Activated naive CD4-positive, alpha-beta T cell treated with anti-CD3 and anti-CD28 coated beads, Interleukin-2, amount 10 ng/mL, durations not matched to agents 7 days and 5 days (primary cell): Measurements from ENCODE around the gene SPTSSB.
A peak's percentile ranks its signal among the peaks of the same experiment; 100 is the strongest.

Experiments
- CTCF ChIA-PET: fragments of 350-600 bp; sonication (Branson Sonifier 250); formaldehyde crosslinking; loops from one replicate; lab custom pipeline; 2021; ENCODE audit warnings: antibody characterized with exemption; lab: Charles Lee
- DNase-seq: peaks from one replicate; pipeline ENCODE4 v3.0.0-alpha.2; 2020
- H3K27ac Mint-ChIP-seq: one replicate; pipeline ENCODE4 v1.8.0; 2021; ENCODE audit warnings: mild to moderate bottlenecking, moderate library complexity, mixed read lengths
- H3K27me3 Mint-ChIP-seq: one replicate; pipeline ENCODE4 v1.8.0; 2021; ENCODE audit warnings: mild to moderate bottlenecking, mixed read lengths
- H3K36me3 Mint-ChIP-seq: one replicate; pipeline ENCODE4 v1.8.0; 2021; ENCODE audit warnings: mixed read lengths
- H3K4me1 Mint-ChIP-seq: one replicate; pipeline ENCODE4 v1.8.0; 2021; ENCODE audit warnings: mixed read lengths
- H3K4me3 Mint-ChIP-seq: one replicate; pipeline ENCODE4 v1.8.0; 2021; ENCODE audit warnings: mild to moderate bottlenecking, moderate library complexity, mixed read lengths
- H3K9me3 Mint-ChIP-seq: one replicate; pipeline ENCODE4 v1.8.0; 2021; ENCODE audit warnings: mixed read lengths

The SPTSSB gene

DNA sequence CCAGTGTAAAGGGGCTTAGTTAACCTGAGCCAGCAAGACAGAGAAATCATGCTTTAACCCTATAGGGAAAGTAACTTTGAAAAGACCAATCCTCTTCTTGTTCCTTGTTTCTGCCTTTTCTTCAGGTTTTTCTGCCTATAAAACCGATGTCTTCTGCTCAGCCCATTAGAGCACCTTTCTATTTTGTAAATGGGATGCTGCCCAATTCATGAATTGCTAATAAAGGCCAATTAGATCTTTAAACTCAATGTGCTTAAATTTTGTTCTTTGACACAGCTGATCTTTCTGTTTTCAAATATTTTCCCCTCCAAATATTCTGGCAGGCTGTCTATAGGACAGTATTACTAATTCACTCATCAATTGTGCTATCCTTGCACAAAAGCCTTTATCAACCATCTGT, 33.8 kb upstream of the SPTSSB start:
- no peak for DNase-seq
- H3K27ac Mint-ChIP-seq, result no peak overlapping the region
- peaks cover 25% of the 10 kb centered on the region for H3K4me1 Mint-ChIP-seq
- CTCF ChIA-PET, result interaction anchor here (0.7 kb wide), 1 partner anchor 130 kb away, joined by 3 read pairs; no protein-coding TSS in a partner anchor
- H3K36me3 Mint-ChIP-seq, result no peaks in the 10 kb centered on the region
- peaks cover 53% of the 10 kb centered on the region for H3K27me3 Mint-ChIP-seq
- H3K9me3 Mint-ChIP-seq, result peaks cover 4% of the 10 kb centered on the region
- H3K4me3 Mint-ChIP-seq, result no peak overlapping the region

GRCh38 chr3:161403251-161403650, 31.9 kb upstream of the SPTSSB start:
- peaks cover 5% of the 10 kb centered on the region for H3K36me3 Mint-ChIP-seq
- CTCF ChIA-PET, result no interaction called here
- no peak for DNase-seq

DNA sequence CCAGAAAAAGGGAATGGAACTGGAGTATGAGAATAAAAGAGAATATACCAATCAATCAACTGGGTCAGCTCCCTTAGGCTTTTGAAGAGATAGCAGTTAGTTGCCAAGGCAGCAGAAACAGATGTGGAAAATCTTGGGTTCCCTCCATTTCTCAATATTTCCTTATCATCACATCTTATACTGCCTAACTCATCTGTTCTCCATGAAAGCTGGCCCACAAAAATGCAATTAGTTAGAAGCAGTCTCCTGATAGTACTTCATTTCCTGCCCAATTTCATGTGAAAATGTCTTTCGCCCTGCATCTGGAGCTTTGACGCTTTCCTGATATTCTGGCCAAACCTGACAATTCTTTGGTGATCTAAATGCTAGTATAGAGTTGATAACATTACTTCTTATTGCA, 30.1 kb upstream of the SPTSSB start:
- no peak overlapping the region for H3K27ac Mint-ChIP-seq
- H3K9me3 Mint-ChIP-seq, result peaks cover 15% of the 10 kb centered on the region
- CTCF ChIA-PET, result interaction anchor here (0.9 kb wide), 1 partner anchor 126 kb away, joined by 3 read pairs; no protein-coding TSS in a partner anchor
- H3K36me3 Mint-ChIP-seq, result peaks cover 22% of the 10 kb centered on the region
- DNase-seq, result no peak
- peaks cover 62% of the 10 kb centered on the region for H3K27me3 Mint-ChIP-seq
- peaks cover 23% of the 10 kb centered on the region for H3K4me1 Mint-ChIP-seq
- no peak overlapping the region for H3K4me3 Mint-ChIP-seq

More at GRCh38 chr3:161403251-161403650, 31.9 kb upstream of the SPTSSB start:
- Mint-ChIP-seq H3K27ac (no peak overlapping the region), H3K27me3 (peaks cover 59% of the 10 kb centered on the region), H3K9me3 (peaks cover 7% of the 10 kb centered on the region), H3K4me3 (no peak overlapping the region), H3K4me1 (peaks cover 17% of the 10 kb centered on the region)

DNA sequence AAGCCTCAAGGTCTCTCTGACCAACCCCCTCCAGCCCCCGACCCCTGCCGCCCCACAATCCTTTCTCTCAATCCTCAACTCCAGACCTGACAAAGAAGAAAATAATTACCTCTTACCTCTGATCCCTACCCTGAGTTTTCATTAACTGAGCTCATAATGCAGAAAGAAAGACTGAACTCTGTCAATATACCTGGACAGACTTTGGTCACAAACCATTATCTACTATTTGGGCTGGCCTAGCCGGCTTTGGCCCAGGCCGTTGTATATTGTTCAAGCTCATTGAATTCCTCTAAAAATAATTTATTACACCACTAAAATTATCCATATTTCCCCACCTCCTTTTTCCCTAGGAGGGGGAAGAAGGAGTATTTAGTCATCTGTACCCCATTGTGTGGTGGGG, 29.3 kb upstream of the SPTSSB start:
- Mint-ChIP-seq H3K27ac (no peak overlapping the region), H3K4me1 (peaks cover 21% of the 10 kb centered on the region), H3K27me3 (peaks cover 55% of the 10 kb centered on the region), H3K4me3 (no peak overlapping the region), H3K9me3 (peaks cover 15% of the 10 kb centered on the region), H3K36me3 (peaks cover 25% of the 10 kb centered on the region)
- CTCF ChIA-PET, result interaction anchor here (0.9 kb wide), 1 partner anchor 125 kb away, joined by 3 read pairs; no protein-coding TSS in a partner anchor
- no peak for DNase-seq

GRCh38 chr3:161395115-161396012, 24.0 kb upstream of the SPTSSB start:
- Mint-ChIP-seq H3K27me3 (peaks cover 50% of the 10 kb centered on the region), H3K36me3 (peaks cover 31% of the 10 kb centered on the region), H3K4me3 (peak overlapping the region; percentile 17), H3K4me1 (peaks cover 54% of the 10 kb centered on the region), H3K27ac (peak overlapping the region; percentile 46), H3K9me3 (peaks cover 11% of the 10 kb centered on the region)
- CTCF ChIA-PET, result interaction anchor here (1.7 to 1.8 kb wide), 2 partner anchors 13 to 120 kb away, joined by 5 to 7 read pairs; no protein-coding TSS in a partner anchor
- DNase-seq, result peak; percentile 62

DNA sequence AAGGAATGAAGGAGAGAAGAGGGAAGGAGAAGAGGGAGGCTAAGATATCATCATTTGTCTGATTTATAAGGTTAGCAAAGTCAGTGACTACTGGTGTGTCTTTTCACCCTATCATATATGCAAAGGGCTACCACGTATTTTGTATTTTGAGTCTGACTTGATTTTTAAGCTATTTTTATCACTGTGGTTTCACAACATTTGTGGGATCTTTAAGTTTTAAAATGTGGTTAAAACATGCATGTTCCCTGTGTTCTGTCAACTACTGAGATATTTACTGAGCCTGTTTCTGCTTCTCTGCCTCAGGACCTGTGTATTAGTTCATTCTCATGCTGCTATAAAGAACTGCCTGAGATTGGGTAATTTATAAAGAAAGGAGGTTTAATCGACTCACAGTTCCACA, 22.5 kb upstream of the SPTSSB start:
- Mint-ChIP-seq H3K27me3 (peaks cover 42% of the 10 kb centered on the region), H3K4me3 (no peak overlapping the region), H3K36me3 (peaks cover 31% of the 10 kb centered on the region), H3K4me1 (peaks cover 54% of the 10 kb centered on the region), H3K9me3 (peaks cover 11% of the 10 kb centered on the region), H3K27ac (peak overlapping the region; percentile 35)
- DNase-seq, result no peak
- CTCF ChIA-PET, result interaction anchor here (1.1 kb wide), 1 partner anchor 9 kb away, joined by 3 read pairs; no protein-coding TSS in a partner anchor

DNA sequence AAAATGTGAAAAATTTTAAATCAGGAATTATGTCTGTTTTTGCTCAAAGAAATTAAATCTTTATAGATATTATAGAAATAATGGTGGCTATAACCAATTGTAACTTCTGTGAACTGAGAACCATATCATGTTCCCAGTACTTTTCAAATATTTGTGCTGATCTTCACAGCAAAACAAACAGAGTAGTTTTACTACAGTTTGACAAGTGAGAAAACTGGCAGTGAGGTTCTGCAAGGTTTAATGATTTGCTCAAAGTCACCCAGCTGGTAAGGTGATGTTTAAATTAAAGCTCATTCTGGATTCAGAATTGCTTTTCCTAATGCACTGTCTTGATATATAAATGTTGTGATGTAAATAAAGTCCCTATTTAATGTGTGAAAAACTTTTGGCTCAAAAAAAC, 22.0 kb upstream of the SPTSSB start:
- no peak for DNase-seq
- Mint-ChIP-seq H3K9me3 (peaks cover 9% of the 10 kb centered on the region), H3K27me3 (peaks cover 42% of the 10 kb centered on the region), H3K4me3 (no peak overlapping the region), H3K36me3 (peaks cover 27% of the 10 kb centered on the region), H3K27ac (no peak overlapping the region), H3K4me1 (peaks cover 54% of the 10 kb centered on the region)
- CTCF ChIA-PET, result interaction anchor here (1.1 kb wide), 1 partner anchor 8 kb away, joined by 3 read pairs; no protein-coding TSS in a partner anchor

DNA sequence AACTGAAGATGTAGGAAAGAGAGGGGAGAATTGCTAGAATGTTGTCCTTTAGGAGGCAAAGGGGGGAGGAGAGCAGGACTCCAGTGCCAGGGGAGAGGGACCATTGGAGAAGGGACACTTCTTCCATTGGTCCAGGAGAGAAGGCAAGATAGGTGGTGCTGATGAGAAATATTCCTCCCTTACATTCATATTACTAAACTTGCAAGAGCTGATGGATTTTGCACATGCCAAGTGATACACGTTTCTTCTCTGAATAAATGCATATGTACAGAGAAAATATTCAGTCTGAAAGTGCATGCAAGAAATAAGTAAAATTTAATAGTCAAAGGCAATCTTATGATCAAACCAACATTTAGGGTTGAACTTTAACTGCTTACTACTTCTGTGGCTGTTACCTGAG, 21.5 kb upstream of the SPTSSB start:
- H3K27ac Mint-ChIP-seq, result no peak overlapping the region
- H3K9me3 Mint-ChIP-seq, result peaks cover 5% of the 10 kb centered on the region
- DNase-seq, result no peak
- no peak overlapping the region for H3K4me3 Mint-ChIP-seq
- CTCF ChIA-PET, result no interaction called here
- H3K36me3 Mint-ChIP-seq, result peaks cover 22% of the 10 kb centered on the region
- peaks cover 39% of the 10 kb centered on the region for H3K27me3 Mint-ChIP-seq
- peaks cover 52% of the 10 kb centered on the region for H3K4me1 Mint-ChIP-seq

- Mint-ChIP-seq H3K27ac (no peak overlapping the region), H3K4me3 (no peak overlapping the region), H3K27me3 (peaks cover 47% of the 10 kb centered on the region)
Observed at GRCh38 chr3:161390200-161390599, 18.9 kb upstream of the SPTSSB start.

GRCh38 chr3:161389445-161390035, 18.2 kb upstream of the SPTSSB start:
- Mint-ChIP-seq H3K4me3 (no peak overlapping the region), H3K9me3 (no peaks in the 10 kb centered on the region), H3K36me3 (peaks cover 6% of the 10 kb centered on the region), H3K27ac (no peak overlapping the region), H3K4me1 (peaks cover 27% of the 10 kb centered on the region), H3K27me3 (peaks cover 52% of the 10 kb centered on the region)
- no peak for DNase-seq
- CTCF ChIA-PET, result no interaction called here

More at GRCh38 chr3:161390200-161390599, 18.9 kb upstream of the SPTSSB start:
- DNase-seq, result no peak
- Mint-ChIP-seq H3K9me3 (no peaks in the 10 kb centered on the region), H3K4me1 (peaks cover 34% of the 10 kb centered on the region), H3K36me3 (peaks cover 6% of the 10 kb centered on the region)
- CTCF ChIA-PET, result no interaction called here

GRCh38 chr3:161388855-161389254, 17.5 kb upstream of the SPTSSB start:
- CTCF ChIA-PET, result no interaction called here
- Mint-ChIP-seq H3K4me3 (no peak overlapping the region), H3K27ac (no peak overlapping the region), H3K27me3 (peaks cover 57% of the 10 kb centered on the region), H3K4me1 (peaks cover 20% of the 10 kb centered on the region), H3K9me3 (no peaks in the 10 kb centered on the region), H3K36me3 (peaks cover 6% of the 10 kb centered on the region)
- DNase-seq, result no peak

DNA sequence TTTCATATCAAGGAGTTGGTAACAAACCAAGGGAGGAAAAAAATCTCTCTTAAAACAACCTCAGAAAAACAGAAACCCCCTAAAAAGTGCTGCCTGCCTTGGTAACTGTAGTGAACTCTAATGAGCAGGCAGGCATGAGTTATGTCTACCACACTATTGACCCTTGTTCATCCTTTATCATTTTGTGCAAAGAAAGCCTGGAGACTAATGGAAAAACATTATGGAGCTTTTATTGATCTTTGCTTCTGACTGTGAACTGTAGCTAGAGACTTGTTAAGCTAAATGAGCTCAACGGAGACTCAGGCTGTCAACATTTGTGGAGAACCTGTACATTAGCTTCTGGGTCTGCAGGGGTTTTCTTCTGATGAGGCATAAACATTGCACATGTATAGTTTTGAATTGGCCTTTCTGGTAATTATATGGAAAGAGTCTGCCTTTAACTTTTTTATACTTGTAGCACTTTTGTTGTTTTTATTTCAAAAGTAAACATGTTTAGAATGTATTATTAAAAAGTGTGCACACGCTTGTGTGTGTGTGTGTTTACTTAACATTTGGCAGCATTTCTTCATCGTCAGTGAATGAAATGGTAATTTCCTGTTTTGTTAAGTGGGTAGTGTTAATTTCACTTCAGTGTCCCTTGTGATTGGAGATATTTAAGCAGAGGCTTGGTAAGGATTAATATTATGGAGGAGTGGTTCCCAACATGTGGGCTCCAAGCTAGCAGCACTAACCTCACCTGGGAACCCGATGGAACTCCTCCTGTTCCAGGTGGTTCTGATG, 15.9 kb upstream of the SPTSSB start:
- no peak for DNase-seq
- Mint-ChIP-seq H3K36me3 (peaks cover under 1% of the 10 kb centered on the region), H3K4me3 (no peak overlapping the region), H3K27ac (no peak overlapping the region), H3K9me3 (no peaks in the 10 kb centered on the region), H3K4me1 (peaks cover 5% of the 10 kb centered on the region), H3K27me3 (peaks cover 53% of the 10 kb centered on the region)
- CTCF ChIA-PET, result no interaction called here

GRCh38 chr3:161372321-161373260, 1.3 kb upstream of the SPTSSB start:
- H3K4me3 Mint-ChIP-seq, result peak overlapping the region; percentile 73
- peaks cover 80% of the 10 kb centered on the region for H3K27me3 Mint-ChIP-seq
- no peak overlapping the region for H3K27ac Mint-ChIP-seq
- H3K36me3 Mint-ChIP-seq, result no peaks in the 10 kb centered on the region
- no peaks in the 10 kb centered on the region for H3K9me3 Mint-ChIP-seq
- peak; percentile 49 for DNase-seq
- H3K4me1 Mint-ChIP-seq, result peaks cover 20% of the 10 kb centered on the region
- CTCF ChIA-PET, result no interaction called here
